GM10847 (cell line): Measurements from ENCODE around the gene C2orf92.

ENCODE experiments used
- POLR2A ChIP-seq: IDR thresholded peaks from 2 replicates; pipeline ENCODE4 v1.6.1; 2011; ENCODE audit not compliant: insufficient read length; ENCODE audit errors: extremely low read depth

Gene C2orf92

GRCh38 chr2:97728091-97728731 lies 58.7 kb downstream of the C2orf92 start:
- no peak for TF ChIP-seq POLR2A

- TF ChIP-seq POLR2A, result no peak
Measured at GRCh38 chr2:97730245-97730644, 60.7 kb downstream of the C2orf92 start.

GRCh38 chr2:97731274-97732020 lies 61.9 kb downstream of the C2orf92 start:
- TF ChIP-seq POLR2A, result no peak

DNA sequence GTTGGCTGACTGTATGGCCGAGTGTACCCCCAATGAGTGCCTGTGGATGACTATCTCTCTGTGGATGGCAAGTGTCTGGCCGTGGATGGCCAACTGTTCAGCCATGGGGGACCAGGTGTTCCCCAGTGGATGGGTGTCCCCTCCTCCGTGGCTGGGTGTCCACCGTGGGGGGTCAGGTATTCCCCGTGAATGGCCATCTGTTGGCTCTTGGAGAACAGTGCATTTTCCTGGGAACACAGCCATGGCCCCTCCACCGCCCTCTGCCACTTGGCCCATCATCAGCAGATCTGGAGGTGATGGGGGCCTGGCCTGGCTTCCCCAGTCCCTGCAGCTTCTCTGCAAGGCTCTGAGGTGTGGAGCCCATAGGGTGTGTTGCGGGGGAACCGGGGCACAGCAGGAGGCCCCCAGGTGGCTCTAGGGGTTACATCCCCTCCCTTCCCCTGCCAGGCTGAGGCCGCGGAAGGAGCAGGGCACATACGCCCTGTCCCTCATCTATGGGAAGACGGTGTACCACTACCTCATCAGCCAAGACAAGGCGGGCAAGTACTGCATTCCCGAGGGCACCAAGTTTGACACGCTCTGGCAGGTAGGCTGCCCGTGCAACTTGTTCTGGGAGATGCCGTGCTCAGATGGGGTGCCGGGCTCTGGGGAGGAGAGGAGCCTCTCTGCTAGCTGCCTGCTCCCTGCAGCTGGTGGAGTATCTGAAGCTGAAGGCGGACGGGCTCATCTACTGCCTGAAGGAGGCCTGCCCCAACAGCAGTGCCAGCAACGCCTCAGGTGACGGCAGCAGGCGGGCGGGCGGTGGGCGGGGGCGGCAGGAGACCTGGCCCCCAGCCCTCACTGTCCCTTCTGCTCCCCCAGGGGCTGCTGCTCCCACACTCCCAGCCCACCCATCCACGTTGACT lies 63.2 kb downstream of the C2orf92 start:
- no peak for TF ChIP-seq POLR2A

GRCh38 chr2:97733341-97734035 lies 64.0 kb downstream of the C2orf92 start:
- no peak for TF ChIP-seq POLR2A

- TF ChIP-seq POLR2A, result no peak
Measured at GRCh38 chr2:97734061-97735051, 64.8 kb downstream of the C2orf92 start.

- TF ChIP-seq POLR2A, result no peak
Measured at GRCh38 chr2:97735161-97735561, 65.6 kb downstream of the C2orf92 start.

- TF ChIP-seq POLR2A, result no peak
Measured at GRCh38 chr2:97736185-97736584, 66.7 kb downstream of the C2orf92 start.

DNA sequence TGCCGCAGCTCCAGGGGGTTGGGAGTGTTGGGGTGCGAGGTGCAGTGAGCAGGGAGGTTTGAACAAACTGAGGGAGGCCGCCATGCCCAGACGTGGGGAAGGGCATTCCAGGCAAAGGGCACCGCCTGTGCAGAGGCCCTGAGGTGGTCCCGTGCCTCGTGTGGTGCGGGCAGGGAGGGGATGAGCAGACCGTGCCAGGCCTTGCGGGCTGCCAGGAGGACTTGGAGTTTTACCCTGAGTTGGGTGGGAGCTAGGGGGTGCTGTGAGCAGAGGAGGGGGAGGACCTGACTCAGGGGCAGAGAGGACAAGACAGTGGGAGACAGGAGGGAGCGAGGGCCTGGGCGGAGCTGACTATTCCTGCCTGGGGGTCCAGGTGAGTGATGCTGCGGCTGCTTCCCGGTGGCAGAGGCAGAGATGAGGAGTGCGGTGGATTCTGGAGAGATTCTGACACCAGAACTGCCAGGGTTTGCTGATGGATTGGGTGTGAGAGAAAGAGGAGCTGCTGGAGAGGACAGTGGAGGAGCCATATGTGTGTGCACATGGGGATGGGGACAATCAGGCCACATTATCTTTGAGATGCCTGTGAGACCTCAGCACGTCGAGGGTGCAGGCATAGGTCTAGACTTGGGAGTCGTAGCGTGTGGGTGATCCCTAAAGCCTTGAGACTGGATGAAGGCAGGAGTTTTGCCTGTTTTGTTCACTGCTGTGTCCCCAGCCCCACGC lies 67.3 kb downstream of the C2orf92 start:
- TF ChIP-seq POLR2A, result no peak

GRCh38 chr2:97737421-97738178 lies 68.1 kb downstream of the C2orf92 start:
- no peak for TF ChIP-seq POLR2A

GRCh38 chr2:97738179-97739019 lies 68.9 kb downstream of the C2orf92 start:
- TF ChIP-seq POLR2A, result no peak

- TF ChIP-seq POLR2A, result no peak
Measured at GRCh38 chr2:97739020-97739892, 69.7 kb downstream of the C2orf92 start.
